NCI-H2196 (cell line): Measurements from ENCODE around the gene CMTM2.
"Not testable (repeated sequence)": the region's sequence is repeated elsewhere in the genome, so short reads cannot be mapped to it uniquely, and the experiment has no call there.

Source experiments
- DNase-seq: peaks from one replicate; lab custom pipeline; 2025; ENCODE audit not compliant: unreplicated experiment; lab: John Stamatoyannopoulos, UW

CMTM2 gene

DNA sequence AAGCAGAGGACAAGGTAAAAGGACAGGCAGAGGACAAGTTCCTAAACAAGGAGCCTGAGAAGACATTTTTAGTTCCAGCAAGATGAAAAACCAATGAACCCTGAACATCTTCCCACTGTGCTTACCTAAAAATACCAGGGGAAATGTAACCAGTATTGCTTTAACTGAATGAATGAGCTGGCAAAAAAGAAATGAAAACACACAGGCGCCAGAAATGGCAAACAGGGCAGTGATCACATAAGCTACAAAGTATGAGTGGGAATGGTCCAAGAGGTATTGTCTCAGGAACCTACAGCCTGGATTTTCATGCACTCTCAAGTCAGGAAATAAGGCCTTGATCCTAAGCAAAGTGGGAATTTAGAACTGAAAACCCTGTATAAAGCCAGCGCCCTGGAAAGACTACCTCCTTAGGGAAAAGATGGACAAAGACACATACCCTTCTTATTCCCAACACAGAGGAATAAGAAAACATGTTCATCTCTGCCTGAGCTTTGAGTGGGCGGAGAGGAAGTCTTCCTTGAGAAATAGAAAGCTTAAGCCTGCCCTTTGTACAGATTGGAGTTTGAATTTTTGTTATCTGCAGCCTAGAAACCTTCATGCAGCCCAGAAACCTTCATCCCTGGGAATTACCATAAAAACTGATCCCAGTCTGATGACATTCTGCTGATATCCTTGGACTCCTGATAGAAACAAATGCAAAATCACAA lies 2.1 kb downstream of the CMTM2 start:
- DNase-seq, result no peak

DNA sequence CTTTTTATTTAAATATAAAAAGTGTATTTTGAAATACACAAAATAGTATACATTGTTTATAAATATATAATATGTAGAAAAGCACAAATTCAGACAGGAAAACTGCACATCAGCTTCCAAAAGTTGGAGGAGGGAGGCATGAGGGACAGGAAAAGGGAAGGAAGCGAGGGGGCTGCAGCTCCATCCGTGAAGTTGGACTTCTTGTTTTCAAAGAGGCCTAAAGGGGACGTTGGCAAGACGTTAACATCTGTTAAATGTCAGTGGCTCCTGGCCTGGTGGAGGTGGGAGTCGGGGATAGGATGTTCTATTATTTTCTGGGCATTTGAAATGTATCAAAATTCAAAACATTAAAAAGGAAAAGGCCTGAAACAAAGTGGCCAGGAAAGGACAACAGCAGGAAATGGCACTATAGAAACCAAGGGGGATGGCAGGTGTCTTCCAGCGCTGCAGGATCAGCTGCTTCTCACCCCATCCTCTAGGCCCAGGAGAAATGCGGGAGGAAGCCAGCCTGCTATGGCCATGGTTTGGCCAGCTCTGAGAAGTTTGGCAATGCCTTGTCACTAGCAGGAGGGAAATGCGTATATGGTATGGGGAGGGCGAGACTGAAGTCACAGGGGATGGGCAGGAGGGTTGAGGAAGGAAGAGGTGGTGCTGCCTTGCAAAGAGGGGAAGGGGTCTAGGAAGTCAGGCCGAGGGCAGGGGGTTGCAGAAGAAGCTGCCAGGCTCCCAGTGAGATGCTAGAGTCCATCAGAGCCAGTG lies 6.4 kb downstream of the CMTM2 start:
- DNase-seq, result no peak

DNA sequence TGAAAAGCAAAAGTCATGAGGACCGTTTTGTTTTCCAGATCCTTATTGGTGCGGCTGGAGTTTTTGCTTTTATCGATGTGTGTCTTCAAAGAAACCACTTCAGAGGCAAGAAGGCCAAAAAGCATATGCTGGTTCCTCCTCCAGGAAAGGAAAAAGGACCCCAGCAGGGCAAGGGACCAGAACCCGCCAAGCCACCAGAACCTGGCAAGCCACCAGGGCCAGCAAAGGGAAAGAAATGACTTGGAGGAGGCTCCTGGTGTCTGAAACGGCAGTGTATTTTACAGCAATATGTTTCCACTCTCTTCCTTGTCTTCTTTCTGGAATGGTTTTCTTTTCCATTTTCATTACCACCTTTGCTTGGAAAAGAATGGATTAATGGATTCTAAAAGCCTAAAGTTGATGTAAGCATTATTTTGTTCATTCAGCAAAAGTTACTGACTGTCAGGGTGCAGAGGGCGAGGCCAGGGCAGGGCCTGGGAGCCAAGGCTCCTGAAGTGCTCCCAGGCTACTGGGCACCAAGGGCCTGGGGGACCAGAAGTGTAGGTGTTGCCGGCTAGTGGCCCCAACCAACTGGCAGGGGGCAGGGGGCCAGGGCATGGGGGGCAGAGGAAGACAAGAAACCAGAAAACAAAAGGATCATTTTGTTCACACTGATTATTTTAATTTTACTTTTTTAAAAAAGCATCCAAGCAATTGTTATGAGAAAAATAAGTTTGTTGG lies 8.8 kb downstream of the CMTM2 start:
- DNase-seq, result no peak

DNA sequence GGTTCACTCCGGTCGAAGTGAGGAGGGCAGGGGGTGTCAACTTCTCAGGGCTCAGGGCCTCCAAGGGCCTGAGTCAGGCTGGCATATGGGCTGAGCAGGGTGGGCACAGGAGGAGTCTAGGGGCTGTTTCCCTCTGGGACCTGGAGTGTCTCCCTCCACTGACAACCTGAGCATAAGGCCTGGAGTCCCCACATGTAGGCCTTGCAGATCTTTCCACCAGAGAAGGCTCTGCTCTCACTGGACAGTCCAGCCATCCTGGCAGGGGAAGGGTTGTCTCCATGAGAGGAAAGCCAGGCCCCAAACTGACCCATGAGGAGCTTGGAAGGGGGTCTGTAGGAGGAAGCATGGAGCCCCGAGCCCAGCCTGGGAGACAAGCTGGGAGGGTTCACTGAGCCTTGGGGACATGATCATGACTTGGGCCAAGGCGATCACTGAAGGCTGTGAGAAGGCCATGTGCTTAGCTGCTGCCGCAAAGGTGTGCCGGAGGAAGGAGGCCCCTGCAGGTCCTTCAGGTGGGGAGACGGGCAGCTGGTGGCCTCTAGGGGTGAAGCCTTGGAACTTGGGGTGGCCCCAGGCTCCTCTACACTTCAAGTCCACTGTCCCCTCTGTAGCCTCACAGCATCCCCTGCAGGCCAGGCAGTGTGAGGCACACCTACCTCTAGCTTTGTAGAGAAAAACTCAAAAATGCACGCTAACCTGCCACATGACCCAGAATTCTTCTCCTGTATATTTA lies 9.9 kb downstream of the CMTM2 start:
- no peak for DNase-seq

DNA sequence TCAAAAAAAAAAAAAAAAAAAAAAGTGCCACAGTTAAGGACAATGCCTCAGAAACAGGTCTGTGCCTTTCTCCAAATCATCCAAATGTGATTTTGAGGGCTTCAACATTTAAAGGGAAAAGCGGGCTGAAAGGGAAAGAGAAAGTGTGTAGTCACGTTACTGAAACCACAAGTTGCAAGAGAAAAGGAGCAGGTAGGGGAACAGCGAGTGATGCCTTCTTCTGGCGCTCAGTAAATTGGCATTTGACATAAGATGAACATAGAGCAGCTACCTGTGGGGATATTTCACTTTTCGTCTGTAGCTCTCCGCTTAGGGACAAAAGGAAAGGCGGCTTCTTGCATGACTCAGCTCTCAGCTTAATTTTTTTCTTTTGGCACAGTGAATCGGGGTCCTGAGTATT lies 11.1 kb downstream of the CMTM2 start:
- no peak for DNase-seq

DNA sequence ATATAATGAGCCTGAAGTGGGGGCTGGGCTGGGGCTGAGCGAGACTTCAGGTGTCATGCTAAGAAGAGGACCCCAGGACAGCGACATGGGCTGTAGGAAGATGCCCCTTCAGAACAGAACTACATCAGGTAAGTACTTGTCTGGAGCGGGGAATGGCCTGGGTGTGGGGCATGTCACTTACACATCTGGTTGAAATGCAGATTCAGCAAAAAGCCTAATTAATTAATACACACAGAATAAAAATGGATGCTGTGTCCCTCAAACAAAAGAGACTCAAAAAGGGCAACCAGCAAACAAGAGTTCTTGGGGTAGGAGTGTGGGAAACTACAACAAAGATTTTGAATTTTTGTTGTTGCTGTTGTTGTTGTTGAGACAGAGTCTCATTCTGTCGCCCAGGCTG lies 11.8 kb downstream of the CMTM2 start:
- no peak for DNase-seq

DNA sequence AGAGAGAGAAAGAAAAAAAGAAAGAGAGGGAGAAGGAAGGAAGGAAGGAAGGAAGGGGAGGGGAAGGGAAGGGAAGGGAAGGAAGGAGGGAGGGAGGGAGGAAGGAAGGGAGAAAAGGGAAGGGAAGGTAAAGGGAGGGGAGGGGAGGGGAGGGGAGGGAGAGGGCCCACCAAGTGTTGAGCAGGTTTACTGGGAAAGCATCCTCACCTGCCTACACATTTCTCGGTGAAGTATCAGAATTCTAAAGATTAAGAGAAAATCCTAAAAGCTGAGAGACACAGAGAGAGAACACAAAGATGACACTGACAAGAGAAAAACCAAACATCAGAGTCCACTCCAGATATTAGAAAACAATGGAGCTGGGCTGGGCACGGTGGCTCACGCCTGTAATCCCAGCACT lies 13.0 kb downstream of the CMTM2 start:
- DNase-seq, result no peak

DNA sequence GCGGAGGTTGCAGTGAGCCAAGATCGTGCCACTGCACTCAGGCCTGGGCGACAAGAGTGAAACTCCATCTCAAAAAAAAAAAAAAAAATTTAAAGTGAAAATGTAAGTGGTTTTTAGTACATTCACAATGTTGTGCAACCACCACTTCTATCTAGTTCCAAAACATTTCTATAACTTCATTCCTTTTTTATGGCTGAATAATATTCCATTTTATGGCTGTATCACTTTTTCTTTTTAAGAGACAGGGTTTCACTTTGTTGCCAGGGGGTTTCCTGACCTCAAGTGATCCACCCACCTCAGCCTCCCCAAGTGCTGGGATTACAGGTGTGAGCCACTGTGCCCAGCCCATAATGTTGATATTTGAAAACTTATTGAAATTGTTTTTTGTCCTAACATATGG lies 13.6 kb downstream of the CMTM2 start:
- no peak for DNase-seq

DNA sequence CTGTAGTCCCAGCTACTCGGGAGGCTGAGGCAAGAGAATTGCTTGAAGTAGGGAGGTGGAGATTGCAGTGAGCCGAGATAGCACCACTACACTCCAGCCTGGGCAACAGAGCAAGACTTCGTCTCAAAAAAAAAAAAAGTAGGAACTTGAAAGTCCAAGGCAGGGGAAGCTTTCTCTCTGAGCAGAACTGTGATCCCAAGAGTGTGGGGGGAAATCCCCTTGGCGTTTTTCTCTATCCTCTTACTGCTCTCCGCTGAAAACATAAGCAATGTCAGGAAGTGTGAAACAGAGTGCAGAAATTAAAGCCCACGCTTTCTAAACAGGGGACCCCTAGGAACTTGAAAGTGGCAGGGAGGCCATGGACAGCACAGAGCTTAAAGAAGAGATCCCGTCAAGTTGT lies 15.5 kb downstream of the CMTM2 start:
- no peak for DNase-seq

DNA sequence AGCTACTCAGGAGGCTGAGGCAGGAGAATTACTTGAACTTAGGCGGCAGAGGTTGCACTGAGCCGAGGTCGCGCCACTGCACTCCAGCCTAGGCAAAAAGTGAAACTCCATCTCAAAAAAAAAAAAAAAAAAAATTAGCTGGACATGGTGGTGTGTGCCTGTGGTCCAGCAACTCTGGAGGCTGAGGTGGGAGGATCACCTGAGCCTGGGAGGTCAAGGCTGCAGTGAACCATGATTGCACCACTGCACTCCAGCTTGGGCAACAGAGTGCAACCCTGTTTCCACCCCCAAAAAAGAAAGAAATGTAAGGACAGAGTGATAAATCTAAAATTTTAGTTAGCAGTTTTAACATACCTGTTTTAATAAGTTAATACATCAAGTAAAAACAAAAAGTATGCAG lies 17.3 kb downstream of the CMTM2 start:
- not testable (repeated sequence) for DNase-seq

DNA sequence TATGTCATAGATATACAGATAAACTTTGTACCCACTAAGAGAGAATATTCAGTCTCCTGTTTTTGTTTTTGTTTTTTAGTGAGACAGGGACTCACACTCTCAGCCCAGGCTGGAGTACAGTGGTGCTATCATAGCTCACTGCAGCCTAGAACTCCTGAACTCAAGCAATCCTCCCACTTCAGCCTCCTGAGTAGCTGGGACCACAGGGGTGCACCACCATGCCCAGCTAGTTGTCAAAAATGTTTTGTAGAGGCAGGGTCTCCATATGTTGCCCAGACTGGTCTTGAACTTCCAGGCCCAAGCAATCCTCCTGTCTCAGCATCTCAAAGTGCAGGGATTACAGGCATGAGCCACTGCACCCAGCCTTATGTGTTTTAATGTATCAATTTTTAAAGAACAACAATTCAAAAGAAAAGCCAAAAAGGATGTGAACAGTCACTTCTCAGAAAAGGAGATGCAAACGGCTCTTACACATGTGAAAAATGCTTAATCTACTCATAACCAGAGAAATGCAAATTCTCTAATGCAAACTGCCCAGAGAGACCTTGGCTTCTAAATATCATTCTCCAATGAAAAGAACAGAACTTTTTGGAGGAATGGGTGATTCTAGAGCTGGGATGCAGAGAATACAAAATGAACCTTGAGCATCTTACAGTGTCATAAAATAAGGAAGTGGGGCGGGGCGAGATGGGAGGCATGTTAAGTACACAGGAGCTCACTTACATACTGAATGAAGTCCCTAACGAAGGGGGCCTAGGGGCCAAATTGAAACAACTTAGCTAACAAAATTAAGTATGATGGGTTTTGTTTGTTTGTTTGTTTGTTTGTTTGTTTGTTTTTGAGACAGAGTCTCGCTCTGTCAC lies 18.0 kb downstream of the CMTM2 start:
- no peak for DNase-seq

DNA sequence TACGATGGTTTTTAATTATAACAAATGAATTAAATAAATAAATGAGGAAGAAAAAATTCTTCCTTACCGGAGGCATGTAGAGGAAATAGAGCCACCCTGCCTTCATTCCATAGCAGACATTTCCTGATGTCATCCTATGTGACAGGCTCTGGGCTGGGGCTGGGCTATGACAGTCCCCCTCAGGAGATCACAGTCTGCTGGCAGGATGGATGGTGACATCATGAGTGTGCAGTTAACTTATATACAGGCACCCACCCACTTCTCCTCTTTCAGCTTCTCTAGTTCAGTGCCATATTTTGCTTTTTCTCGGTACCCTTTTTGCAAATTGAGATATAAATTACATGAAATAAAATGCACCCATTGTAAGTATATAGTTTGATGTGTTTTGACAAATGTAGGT lies 18.8 kb downstream of the CMTM2 start:
- DNase-seq, result no peak

DNA sequence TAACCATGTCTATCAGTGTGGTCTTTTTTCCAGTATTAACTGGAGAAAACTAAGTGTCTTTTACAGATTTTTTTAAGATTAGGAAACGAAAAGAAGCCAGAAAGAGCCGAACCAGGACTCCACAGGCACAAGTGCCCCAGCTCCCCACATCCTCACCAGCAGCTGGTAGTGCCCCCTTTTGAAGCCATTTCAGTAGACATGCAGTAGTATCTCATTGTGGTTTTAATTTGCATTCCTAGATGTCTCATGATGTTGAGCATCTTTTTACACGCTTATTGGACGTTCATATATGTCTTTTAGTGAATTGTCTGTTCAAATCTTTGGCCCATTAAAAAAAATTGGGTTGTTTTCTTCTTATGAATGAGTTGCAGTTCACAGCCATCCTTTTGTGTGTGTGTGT lies 20.5 kb downstream of the CMTM2 start:
- no peak for DNase-seq

DNA sequence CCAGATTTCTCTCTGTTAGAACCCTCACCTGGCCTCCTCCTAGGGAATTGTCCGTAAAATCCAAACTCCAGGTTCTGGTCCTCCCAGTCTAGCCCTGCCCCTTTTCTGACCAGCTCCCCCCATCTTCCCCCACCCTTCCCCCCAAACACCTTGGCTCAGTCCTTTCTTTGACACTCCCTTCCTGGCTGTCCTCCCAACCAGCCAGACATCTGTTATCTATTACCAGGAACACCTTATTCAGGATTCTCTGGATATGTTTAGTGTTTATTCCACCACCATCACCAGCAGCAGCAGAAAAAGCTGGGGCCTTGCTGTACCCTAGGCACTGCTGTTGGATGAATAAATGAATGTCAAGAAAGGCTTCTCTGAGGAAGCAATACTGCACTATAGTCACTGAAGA lies 21.2 kb downstream of the CMTM2 start:
- DNase-seq, result no peak

DNA sequence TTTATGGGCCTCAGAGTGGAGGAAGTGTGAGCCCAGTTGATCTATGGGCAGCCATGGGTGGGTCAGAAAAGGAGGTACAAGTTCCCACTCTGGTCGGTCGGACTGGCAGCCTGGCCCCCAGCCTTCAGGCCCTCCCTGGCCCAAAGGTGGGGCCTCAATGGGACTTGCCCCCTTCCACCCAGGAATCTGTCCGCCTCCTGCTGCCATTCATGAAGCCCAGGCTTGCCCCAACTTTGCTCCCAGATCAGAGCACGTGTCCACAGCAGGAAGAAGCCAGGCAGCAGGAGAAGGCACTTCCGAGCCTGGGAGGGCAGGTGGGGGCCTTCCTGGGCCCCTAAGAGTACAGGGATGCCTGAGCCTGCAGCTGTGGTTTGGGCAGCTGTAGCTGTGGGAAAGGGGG lies 22.2 kb downstream of the CMTM2 start:
- no peak for DNase-seq

DNA sequence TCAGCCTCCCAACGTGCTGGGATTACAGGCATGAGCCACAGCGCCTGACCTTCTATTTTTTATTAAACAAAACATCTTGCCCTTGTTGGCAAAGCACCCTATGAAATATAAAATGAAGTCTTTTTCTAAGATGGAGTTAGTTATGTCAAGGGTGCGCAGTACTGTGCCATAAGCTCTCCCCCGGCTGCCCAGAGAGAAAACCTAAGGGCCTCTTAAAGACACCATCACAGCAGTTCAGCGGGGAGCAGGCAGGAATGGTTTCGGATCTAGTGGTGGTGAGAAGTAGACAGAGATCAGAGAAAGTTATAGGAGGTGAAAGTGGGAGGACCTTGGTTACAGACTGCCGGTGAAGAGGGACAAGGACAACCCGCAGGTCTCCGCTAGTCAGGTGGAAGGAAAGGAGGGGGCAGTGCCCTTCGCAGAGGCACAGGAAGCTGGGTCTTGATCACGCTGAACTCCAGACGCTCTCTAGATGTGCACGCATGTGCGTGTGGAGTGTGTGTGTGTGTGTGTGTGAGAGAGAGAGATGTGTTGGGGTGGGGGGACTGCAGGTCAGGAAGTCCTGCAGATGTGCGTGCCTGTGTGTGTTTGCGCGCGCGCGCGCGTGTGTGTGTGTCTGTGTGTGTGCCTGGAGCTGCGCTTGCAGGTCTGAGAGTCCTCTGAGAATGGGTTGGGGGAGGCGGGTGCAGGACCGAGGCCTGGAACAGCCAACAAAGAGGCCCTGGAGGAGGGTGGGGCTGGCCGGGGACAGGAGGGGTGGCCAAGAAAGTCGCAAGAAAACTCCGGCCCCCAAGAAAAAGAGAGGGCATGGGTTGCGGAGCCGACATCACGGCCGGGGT lies 24.5 kb downstream of the CMTM2 start:
- DNase-seq, result no peak

DNA sequence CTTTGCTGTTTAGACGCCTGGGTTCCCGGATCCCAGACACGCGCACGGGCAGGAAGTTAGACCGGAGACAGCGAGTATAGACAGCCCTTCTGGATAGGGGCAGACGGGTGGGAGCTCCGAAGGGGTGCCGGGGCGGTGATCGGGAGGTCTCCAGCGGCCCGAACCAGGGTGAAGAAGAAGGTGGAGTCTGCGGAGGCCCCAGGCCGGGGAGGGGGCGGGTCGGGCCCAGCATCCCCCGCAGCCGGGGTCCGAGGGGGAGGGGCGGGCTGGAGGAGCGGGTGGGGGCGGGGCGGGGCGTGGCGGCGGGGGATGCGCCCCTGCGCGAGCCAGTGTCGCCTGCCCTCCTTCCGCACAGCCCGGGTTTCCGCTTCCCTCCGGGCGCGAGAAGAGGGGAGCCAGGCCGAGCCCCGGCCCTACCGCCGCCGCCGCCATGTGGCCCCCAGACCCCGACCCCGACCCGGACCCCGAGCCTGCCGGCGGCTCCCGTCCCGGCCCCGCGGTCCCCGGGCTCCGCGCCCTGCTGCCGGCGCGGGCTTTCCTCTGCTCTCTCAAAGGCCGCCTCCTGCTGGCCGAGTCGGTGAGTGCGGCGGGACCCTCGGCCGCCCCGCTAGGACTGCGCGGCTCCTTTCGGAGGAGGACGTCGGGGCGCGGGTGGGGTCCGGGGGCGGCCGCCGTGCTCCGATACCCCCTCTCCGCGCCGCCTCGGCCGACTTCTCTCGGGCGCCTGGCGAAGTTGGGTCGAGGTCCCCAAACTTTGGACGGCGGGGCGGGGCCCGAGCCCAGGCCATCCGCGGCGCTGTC lies 25.3 kb downstream of the CMTM2 start, which contains the start of gene CMTM3:
Gene CMTM3 (plus strand): TSS at position 329 of the 801 bp plus-strand sequence. CDS start 102 bp downstream, at position 431.
- peak; percentile 19 for DNase-seq

DNA sequence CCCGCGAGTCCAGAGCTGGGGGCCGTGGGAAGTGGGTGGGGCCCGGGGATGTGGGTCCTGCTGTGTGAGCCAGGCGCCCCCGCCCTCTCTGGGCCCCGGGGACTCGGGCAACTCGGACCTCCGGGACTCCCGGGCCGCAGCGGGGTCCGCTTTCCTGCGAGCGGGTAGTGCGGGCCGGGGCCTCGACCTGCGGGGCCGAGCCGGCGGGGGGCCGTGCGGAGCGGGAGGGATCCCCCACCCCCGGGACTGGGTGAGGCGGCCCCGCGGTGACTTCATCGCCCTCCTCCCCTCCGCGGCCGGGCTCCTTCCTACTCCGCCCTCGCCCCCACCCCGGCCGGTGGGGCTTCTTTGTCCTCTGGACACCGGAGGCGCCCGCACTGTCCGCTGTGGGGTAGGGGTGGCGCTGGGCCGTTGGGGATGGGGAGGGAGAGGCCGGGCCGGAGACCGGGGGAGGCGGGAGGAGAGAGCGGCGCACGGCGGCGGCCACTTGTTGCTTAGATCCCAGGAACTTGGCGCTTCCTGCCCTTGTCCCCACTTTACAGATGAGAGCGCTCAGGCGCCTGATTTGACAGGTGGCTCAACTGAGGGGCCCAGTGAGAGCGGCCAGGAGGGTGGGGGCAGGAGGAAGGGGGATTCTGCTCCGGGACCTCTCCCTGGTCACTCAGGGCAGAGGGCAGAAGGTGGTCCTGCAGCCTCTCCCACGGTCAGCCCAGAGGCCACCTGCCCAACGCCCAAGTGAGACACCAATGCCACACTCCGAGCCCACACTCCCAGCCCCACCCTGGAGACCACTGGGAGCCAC lies 26.1 kb downstream of the CMTM2 start:
- DNase-seq, result no peak
